GM23248 (cell line): ENCODE measurements around the gene SEMA6C.

ENCODE experiments used
- EZH2 ChIP-seq: fragments of 200-600 bp; sonication (generic); IDR thresholded peaks from 2 replicates; pipeline ENCODE4 v1.6.1; 2018; ENCODE audit warnings: antibody characterized with exemption, mild to moderate bottlenecking; ENCODE audit not compliant: insufficient read depth, poor library complexity, severe bottlenecking
- EZH2phosphoT487 ChIP-seq: fragments of 200-600 bp; sonication (generic); IDR thresholded peaks from 2 replicates; pipeline ENCODE4 v1.6.1; 2018; ENCODE audit warnings: antibody characterized with exemption, moderate library complexity, mild to moderate bottlenecking, low read depth; ENCODE audit not compliant: insufficient read depth

- no peak for TF ChIP-seq EZH2
- TF ChIP-seq EZH2phosphoT487 = no peak
These were observed 11.4 kb downstream of the SEMA6C start for GRCh38 chr1:151134991-151135390.
